ENCODE results near the gene ABCC3. TPM values are rescaled to one million over a fixed set of nuclear protein-coding genes. Genes with fewer than 3 reads are reported as not detected.

The ABCC3 gene
- total RNA-seq, 1 experiment from 2014 or later, result 293 TPM

- Mint-ChIP-seq H3K9me3 (ENCODE audit: unreplicated experiment) (no peaks in the 10 kb centered on the region), H3K4me3 (ENCODE audit: unreplicated experiment) (no peak overlapping the region), H3K4me1 (ENCODE audit: insufficient read depth, unreplicated experiment) (peaks cover 50% of the 10 kb centered on the region), H3K36me3 (ENCODE audit: insufficient read depth, unreplicated experiment) (peaks cover 59% of the 10 kb centered on the region), H3K27ac (ENCODE audit: low read depth, unreplicated experiment) (peak overlapping the region; percentile 54), H3K27me3 (ENCODE audit: insufficient read depth, unreplicated experiment) (no peaks in the 10 kb centered on the region)
- intact Hi-C loops (cut with micrococcal nuclease), result no loop called here
- ChIA-PET CTCF (interaction anchor here (1.2 to 11.2 kb wide), 4 partner anchors 12 to 64 kb away, joined by 3 to 248 read pairs (median 4); no protein-coding TSS in a partner anchor), POLR2A (interaction anchor here (0.7 to 2.4 kb wide), 6 partner anchors 12 to 150 kb away, joined by 3 to 11 read pairs (median 6); partner anchors contain the start of gene ABCC3)
- BruUV-seq (replicated peaks), result no TSS peak
- no peak for DNase-seq (ENCODE audit: unreplicated experiment)
- no peak for TF ChIP-seq CTCF (IDR thresholded peaks at IDR 0.05; ENCODE audit: unreplicated experiment)
Observed at GRCh38 chr17:50692448-50693035, 57.9 kb downstream of the ABCC3 start.

- Mint-ChIP-seq H3K27me3 (ENCODE audit: insufficient read depth, unreplicated experiment) (no peaks in the 10 kb centered on the region), H3K9me3 (ENCODE audit: unreplicated experiment) (no peaks in the 10 kb centered on the region), H3K27ac (ENCODE audit: low read depth, unreplicated experiment) (peak overlapping the region; percentile 54), H3K4me3 (ENCODE audit: unreplicated experiment) (no peak overlapping the region), H3K36me3 (ENCODE audit: insufficient read depth, unreplicated experiment) (peaks cover 65% of the 10 kb centered on the region), H3K4me1 (ENCODE audit: insufficient read depth, unreplicated experiment) (peaks cover 48% of the 10 kb centered on the region)
- BruUV-seq (replicated peaks), result TSS peak; percentile 13
- DNase-seq (ENCODE audit: unreplicated experiment), result no peak
- CTCF ChIA-PET, result interaction anchor here (0.6 to 11.2 kb wide), 5 partner anchors 13 to 338 kb away, joined by 3 to 248 read pairs (median 4); no protein-coding TSS in a partner anchor
- intact Hi-C loops (cut with micrococcal nuclease), result no loop called here
- TF ChIP-seq CTCF (IDR thresholded peaks at IDR 0.05; ENCODE audit: unreplicated experiment), result no peak
- POLR2A ChIA-PET, result interaction anchor here (0.7 to 2.4 kb wide), 6 partner anchors 12 to 151 kb away, joined by 3 to 11 read pairs (median 6); partner anchors contain the start of gene ABCC3
Observed at GRCh38 chr17:50693036-50693682, 58.5 kb downstream of the ABCC3 start.

- peaks cover 41% of the 10 kb centered on the region for H3K4me1 Mint-ChIP-seq (ENCODE audit: insufficient read depth, unreplicated experiment)
- no peak overlapping the region for H3K4me3 Mint-ChIP-seq (ENCODE audit: unreplicated experiment)
- peaks cover 70% of the 10 kb centered on the region for H3K36me3 Mint-ChIP-seq (ENCODE audit: insufficient read depth, unreplicated experiment)
- POLR2A ChIA-PET, result interaction anchor here (1.1 to 3.4 kb wide), 5 partner anchors 8 to 66 kb away, joined by 3 to 11 read pairs (median 7); no protein-coding TSS in a partner anchor
- H3K27ac Mint-ChIP-seq (ENCODE audit: low read depth, unreplicated experiment), result no peak overlapping the region
- BruUV-seq (replicated peaks), result no TSS peak
- CTCF ChIA-PET, result interaction anchor here (0.6 to 11.2 kb wide), 18 partner anchors 8 to 257 kb away, joined by 3 to 248 read pairs (median 4); partner anchors contain the start of gene SPATA20
- DNase-seq (ENCODE audit: unreplicated experiment), result no peak
- no peak for TF ChIP-seq CTCF (IDR thresholded peaks at IDR 0.05; ENCODE audit: unreplicated experiment)
- no peaks in the 10 kb centered on the region for H3K27me3 Mint-ChIP-seq (ENCODE audit: insufficient read depth, unreplicated experiment)
- intact Hi-C loops (cut with micrococcal nuclease), result no loop called here
- H3K9me3 Mint-ChIP-seq (ENCODE audit: unreplicated experiment), result no peaks in the 10 kb centered on the region
Observed at GRCh38 chr17:50696365-50696879, 61.7 kb downstream of the ABCC3 start.

GRCh38 chr17:50697062-50697461 is 62.4 kb downstream of the ABCC3 start:
- Mint-ChIP-seq H3K9me3 (ENCODE audit: unreplicated experiment) (no peaks in the 10 kb centered on the region), H3K36me3 (ENCODE audit: insufficient read depth, unreplicated experiment) (peaks cover 70% of the 10 kb centered on the region), H3K4me1 (ENCODE audit: insufficient read depth, unreplicated experiment) (peaks cover 35% of the 10 kb centered on the region), H3K27me3 (ENCODE audit: insufficient read depth, unreplicated experiment) (no peaks in the 10 kb centered on the region), H3K27ac (ENCODE audit: low read depth, unreplicated experiment) (no peak overlapping the region), H3K4me3 (ENCODE audit: unreplicated experiment) (no peak overlapping the region)
- no peak for TF ChIP-seq CTCF (IDR thresholded peaks at IDR 0.05; ENCODE audit: unreplicated experiment)
- DNase-seq (ENCODE audit: unreplicated experiment), result no peak
- BruUV-seq (replicated peaks), result no TSS peak
- ChIA-PET POLR2A (interaction anchor here (1.5 to 3.4 kb wide), 4 partner anchors 11 to 66 kb away, joined by 4 to 11 read pairs (median 8); no protein-coding TSS in a partner anchor), CTCF (interaction anchor here (0.6 to 11.2 kb wide), 13 partner anchors 8 to 258 kb away, joined by 3 to 248 read pairs (median 4); partner anchors contain the start of gene SPATA20)
- intact Hi-C loops (cut with micrococcal nuclease), result no loop called here

Data from MCF 10A (cell line).